ENCODE results near the gene SUGP1. TPM values are rescaled to one million over a fixed set of nuclear protein-coding genes. Genes with fewer than 3 reads are reported as not detected.

Gene SUGP1
- total RNA-seq, 4 donors from 2014 or later: 28.4 to 37.6 (median 32.3) TPM

- H3K36me3 ChIP-seq: peaks cover 0 to 53% of the 10 kb centered on the region in 2 donors
- TF ChIP-seq POLR2A (IDR thresholded peaks at IDR 0.05): no peak
- TF ChIP-seq EP300 (IDR thresholded peaks at IDR 0.05): no peak
- TF ChIP-seq POLR2AphosphoS5 (IDR thresholded peaks at IDR 0.05): no peak
- no peak for TF ChIP-seq CTCF (IDR thresholded peaks at IDR 0.05)
- peaks cover 30% of the 10 kb centered on the region for H3K27me3 ChIP-seq
- no peak overlapping the region for H3K4me3 ChIP-seq
- no peaks in the 10 kb centered on the region for H3K9me3 ChIP-seq
- no peak overlapping the region for H3K27ac ChIP-seq
- WGBS, 2 donors (ENCODE audit: low coverage in 1 of 2): no CpG with 5 or more reads among the region's 9 CpGs
- ATAC-seq: no peak
- peaks cover 0 to 12% (median 5%) of the 10 kb centered on the region in 3 donors for H3K4me1 ChIP-seq
Measured at GRCh38 chr19:19274716-19275565, 45.4 kb downstream of the SUGP1 start.

GRCh38 chr19:19274146-19274545, 46.2 kb downstream of the SUGP1 start:
- TF ChIP-seq POLR2AphosphoS5 (IDR thresholded peaks at IDR 0.05): no peak
- TF ChIP-seq CTCF (IDR thresholded peaks at IDR 0.05): no peak
- no peak for TF ChIP-seq POLR2A (IDR thresholded peaks at IDR 0.05)
- no peak for TF ChIP-seq EP300 (IDR thresholded peaks at IDR 0.05)
- no peaks in the 10 kb centered on the region for H3K9me3 ChIP-seq
- H3K27ac ChIP-seq: no peak overlapping the region
- no peak for ATAC-seq
- 72 to 94% methylated on average over 3 to 6 of the region's 8 CpGs for WGBS, 2 donors (ENCODE audit: low coverage in 1 of 2)
- H3K4me1 ChIP-seq: peaks cover 0 to 12% (median 5%) of the 10 kb centered on the region in 3 donors
- no peak overlapping the region for H3K4me3 ChIP-seq
- peaks cover 30% of the 10 kb centered on the region for H3K27me3 ChIP-seq
- H3K36me3 ChIP-seq: peaks cover 0 to 45% of the 10 kb centered on the region in 2 donors

- peaks cover 0 to 24% of the 10 kb centered on the region in 2 donors for H3K36me3 ChIP-seq
- H3K4me1 ChIP-seq: peaks cover 0 to 12% (median 5%) of the 10 kb centered on the region in 3 donors
- TF ChIP-seq CTCF (IDR thresholded peaks at IDR 0.05) (no peak), POLR2A (IDR thresholded peaks at IDR 0.05) (no peak), POLR2AphosphoS5 (IDR thresholded peaks at IDR 0.05) (no peak), EP300 (IDR thresholded peaks at IDR 0.05) (no peak)
- H3K9me3 ChIP-seq: no peaks in the 10 kb centered on the region
- peaks cover 30% of the 10 kb centered on the region for H3K27me3 ChIP-seq
- H3K27ac ChIP-seq: no peak overlapping the region
- ATAC-seq: no peak
- WGBS, 2 donors (ENCODE audit: low coverage in 1 of 2): 80 to 90% methylated on average over 2 to 5 of the region's 8 CpGs
- H3K4me3 ChIP-seq: no peak overlapping the region
Measured at GRCh38 chr19:19271828-19272599, 48.3 kb downstream of the SUGP1 start.

- 90 to 100% methylated on average over 3 of the region's 8 CpGs for WGBS, 2 donors (ENCODE audit: low coverage in 1 of 2)
- Histone ChIP-seq H3K4me1 (peaks cover 0 to 12% (median 5%) of the 10 kb centered on the region in 3 donors), H3K9me3 (no peaks in the 10 kb centered on the region), H3K4me3 (no peak overlapping the region), H3K36me3 (peaks cover 0 to 14% of the 10 kb centered on the region in 2 donors), H3K27me3 (peaks cover 30% of the 10 kb centered on the region), H3K27ac (no peak overlapping the region)
- no peak for ATAC-seq
- TF ChIP-seq EP300 (IDR thresholded peaks at IDR 0.05) (no peak), POLR2AphosphoS5 (IDR thresholded peaks at IDR 0.05) (no peak), POLR2A (IDR thresholded peaks at IDR 0.05) (no peak), CTCF (IDR thresholded peaks at IDR 0.05) (no peak)
Measured at GRCh38 chr19:19270749-19271571, 49.3 kb downstream of the SUGP1 start.

All from gastroesophageal sphincter (tissue), 4 donors.